T-cell (primary cell): ENCODE data around the gene DPP10. TPM values are rescaled to one million over a fixed set of nuclear protein-coding genes. Genes with fewer than 3 reads are reported as not detected.

Experiments used
- ATAC-seq, 4 experiments: fragments of 200-7000 bp in 3 of 4; fragments of 150-1000 bp in 1 of 4; cut with Tn5 transposase; replicated peaks in 1 of 4; 1 replicate in 3 of 4; 2 replicates in 1 of 4; pipeline ENCODE4 v1.10.0; 2021; ENCODE audit warnings: moderate library complexity in 3 of 4, mild to moderate bottlenecking in 2 of 4, moderate number of reproducible peaks in 1 of 4
- CTCF ChIA-PET, 2 donors: fragments of 300-600 bp; sonication (Branson Sonifier 250); formaldehyde crosslinking; loops; one replicate each; lab custom pipeline; 2022; ENCODE audit warnings: antibody characterized with exemption in 2 of 2; lab: Charles Lee
- POLR2A ChIA-PET, 2 donors: fragments of 300-600 bp; sonication (Branson Sonifier 250); formaldehyde crosslinking; loops; one replicate each; lab custom pipeline; 2022; ENCODE audit warnings: antibody characterized with exemption in 2 of 2; lab: Charles Lee
- DNase-seq, 35 experiments: peaks; one replicate each; pipeline versions ENCODE4 v3.0.0 to v3.0.0-alpha.2; 2013 to 2023
- H3K27ac ChIP-seq: one replicate; pipeline ENCODE4 v1.5.1; 2013; ENCODE audit warnings: low read length
- H3K27me3 ChIP-seq, 2 experiments: replicated peaks in 1 of 2; 1 replicate in 1 of 2; 2 replicates in 1 of 2; pipeline versions ENCODE4 v1.6.1 to v1.7.0; 2013; ENCODE audit warnings: low read length in 1 of 2, mixed read lengths in 1 of 2; ENCODE audit not compliant: control insufficient read depth in 2 of 2, insufficient read depth in 2 of 2; ENCODE audit errors: extremely low read depth in 1 of 2
- H3K36me3 ChIP-seq, 2 donors: 1 replicate in 1 of 2; 2 replicates in 1 of 2; pipeline versions ENCODE4 v1.6.1 to v1.7.0; 2013; ENCODE audit warnings: low read length in 1 of 2; ENCODE audit not compliant: control insufficient read depth in 2 of 2, insufficient read depth in 1 of 2; ENCODE audit errors: extremely low read depth in 1 of 2
- H3K4me1 ChIP-seq, 2 experiments: 1 replicate in 1 of 2; 2 replicates in 1 of 2; pipeline versions ENCODE4 v1.6.1 to v1.7.0; 2013; ENCODE audit warnings: low read length in 2 of 2, mixed read lengths in 1 of 2; ENCODE audit not compliant: insufficient read depth in 2 of 2, control insufficient read depth in 1 of 2; ENCODE audit errors: extremely low read depth in 1 of 2
- H3K4me3 ChIP-seq, 2 donors: 1 replicate in 1 of 2; 2 replicates in 1 of 2; pipeline versions ENCODE4 v1.5.1 to v1.7.0; 2013; ENCODE audit warnings: mild to moderate bottlenecking in 2 of 2, low read length in 1 of 2, moderate library complexity in 1 of 2; ENCODE audit not compliant: control insufficient read depth in 1 of 2; ENCODE audit errors: extremely low read depth in 1 of 2
- H3K9me3 ChIP-seq: 2 replicates; pipeline ENCODE4 v1.7.0; 2013
- H3K27ac Mint-ChIP-seq, 2 donors: one replicate each; pipeline ENCODE4 v1.8.0; 2020 to 2021; ENCODE audit warnings: mild to moderate bottlenecking in 2 of 2, mixed read lengths in 2 of 2
- H3K27me3 Mint-ChIP-seq, 2 donors: one replicate each; pipeline ENCODE4 v1.8.0; 2021 to 2022; ENCODE audit warnings: mixed read lengths in 2 of 2
- H3K36me3 Mint-ChIP-seq: one replicate; pipeline ENCODE4 v1.8.0; 2021; ENCODE audit warnings: mixed read lengths
- H3K4me1 Mint-ChIP-seq, 3 donors: one replicate each; pipeline ENCODE4 v1.8.0; 2020 to 2022; ENCODE audit warnings: mixed read lengths in 3 of 3, mild to moderate bottlenecking in 1 of 3
- H3K4me3 Mint-ChIP-seq, 3 donors: one replicate each; pipeline ENCODE4 v1.8.0; 2020 to 2022; ENCODE audit warnings: mild to moderate bottlenecking in 3 of 3, mixed read lengths in 3 of 3, moderate library complexity in 3 of 3
- H3K9me3 Mint-ChIP-seq, 3 donors: one replicate each; pipeline ENCODE4 v1.8.0; 2020 to 2022; ENCODE audit warnings: mixed read lengths in 3 of 3
- WGBS: methylation state at CpG from one replicate; pipeline ENCODE4 v1.1.5; 2013; ENCODE audit warnings: missing lambda C conversion rate; ENCODE audit not compliant: insufficient coverage; 5-methylcytosine and 5-hydroxymethylcytosine counted together
- total RNA-seq, 35 experiments: library from RNA in 6 of 35; stranded (reverse) in 6 of 35; fragments of 120-200 nt in 1 of 35; gene quantifications; one replicate each; pipeline versions ENCODE4 v1.2.1 to v1.2.4 and lab custom pipeline; 2013 to 2026

DPP10 gene
- total RNA-seq, 5 donors from 2014 or later (not counting 1 experiment from before 2014, with no cell fraction given) = not detected

- no peak for ATAC-seq
- Histone ChIP-seq H3K27ac (no peak overlapping the region), H3K9me3 (no peaks in the 10 kb centered on the region), H3K4me3 (no peak overlapping the region), H3K27me3 (no peaks in the 10 kb centered on the region), H3K36me3 (no peaks in the 10 kb centered on the region), H3K4me1 (no peaks in the 10 kb centered on the region)
- H3K27me3 Mint-ChIP-seq = no peaks in the 10 kb centered on the region
- ChIA-PET POLR2A (no interaction called here), CTCF (no interaction called here)
- no peak overlapping the region for H3K4me3 Mint-ChIP-seq
- no peaks in the 10 kb centered on the region for H3K4me1 Mint-ChIP-seq
- no peaks in the 10 kb centered on the region for H3K36me3 Mint-ChIP-seq
- H3K9me3 Mint-ChIP-seq = no peaks in the 10 kb centered on the region
- no peak for DNase-seq
- no peak overlapping the region for H3K27ac Mint-ChIP-seq
- WGBS = no CpG with 5 or more reads among the region's 2 CpGs
These were observed 310.7 kb downstream of the DPP10 start for GRCh38 chr2:114753145-114753544.

- no peak overlapping the region for H3K27ac ChIP-seq
- no peaks in the 10 kb centered on the region for H3K4me1 ChIP-seq
- H3K36me3 ChIP-seq = no peaks in the 10 kb centered on the region
- ChIA-PET POLR2A (no interaction called here), CTCF (no interaction called here)
- Mint-ChIP-seq H3K4me3 (no peak overlapping the region), H3K4me1 (no peaks in the 10 kb centered on the region), H3K27ac (no peak overlapping the region), H3K36me3 (no peaks in the 10 kb centered on the region), H3K27me3 (no peaks in the 10 kb centered on the region), H3K9me3 (no peaks in the 10 kb centered on the region)
- H3K4me3 ChIP-seq = no peak overlapping the region
- no peak for DNase-seq
- no peak for ATAC-seq
- no peaks in the 10 kb centered on the region for H3K27me3 ChIP-seq
- 100% methylated on average over 2 of the region's 3 CpGs for WGBS
- H3K9me3 ChIP-seq = no peaks in the 10 kb centered on the region
These were observed 312.6 kb downstream of the DPP10 start for GRCh38 chr2:114754907-114755563.

GRCh38 chr2:114762376-114762775 is 319.9 kb downstream of the DPP10 start:
- H3K27me3 Mint-ChIP-seq = peaks cover 0 to 2% of the 10 kb centered on the region in 2 donors
- H3K4me1 Mint-ChIP-seq = no peaks in the 10 kb centered on the region
- no peaks in the 10 kb centered on the region for H3K27me3 ChIP-seq
- CTCF ChIA-PET = no interaction called here
- peaks cover 0 to 4% (median 0%) of the 10 kb centered on the region in 3 donors for H3K9me3 Mint-ChIP-seq
- H3K36me3 Mint-ChIP-seq = no peaks in the 10 kb centered on the region
- no peaks in the 10 kb centered on the region for H3K4me1 ChIP-seq
- ATAC-seq (no peak), DNase-seq (no peak)
- no peak overlapping the region for H3K4me3 ChIP-seq
- no peak overlapping the region for H3K27ac ChIP-seq
- no peak overlapping the region for H3K4me3 Mint-ChIP-seq
- no peaks in the 10 kb centered on the region for H3K36me3 ChIP-seq
- no peaks in the 10 kb centered on the region for H3K9me3 ChIP-seq
- POLR2A ChIA-PET = no interaction called here
- H3K27ac Mint-ChIP-seq = no peak overlapping the region
- no CpG with 5 or more reads among the region's 1 CpG for WGBS

- Mint-ChIP-seq H3K4me1 (no peaks in the 10 kb centered on the region), H3K9me3 (peaks cover 0 to 4% (median 0%) of the 10 kb centered on the region in 3 donors), H3K36me3 (no peaks in the 10 kb centered on the region), H3K4me3 (no peak overlapping the region), H3K27me3 (peaks cover 0 to 2% of the 10 kb centered on the region in 2 donors), H3K27ac (no peak overlapping the region)
- no peaks in the 10 kb centered on the region for H3K36me3 ChIP-seq
- ATAC-seq (no peak), DNase-seq (no peak)
- H3K27me3 ChIP-seq = no peaks in the 10 kb centered on the region
- POLR2A ChIA-PET = no interaction called here
- WGBS = 56% methylated on average over 4 of the region's 6 CpGs
- CTCF ChIA-PET = no interaction called here
- no peaks in the 10 kb centered on the region for H3K4me1 ChIP-seq
- H3K9me3 ChIP-seq = no peaks in the 10 kb centered on the region
- no peak overlapping the region for H3K27ac ChIP-seq
- H3K4me3 ChIP-seq = no peak overlapping the region
These were observed 320.5 kb downstream of the DPP10 start for GRCh38 chr2:114762986-114763385.

- no peaks in the 10 kb centered on the region for H3K4me1 Mint-ChIP-seq
- Histone ChIP-seq H3K4me3 (no peak overlapping the region), H3K36me3 (no peaks in the 10 kb centered on the region), H3K27me3 (no peaks in the 10 kb centered on the region), H3K9me3 (no peaks in the 10 kb centered on the region), H3K4me1 (no peaks in the 10 kb centered on the region), H3K27ac (no peak overlapping the region)
- H3K9me3 Mint-ChIP-seq = peaks cover 0 to 4% (median 2%) of the 10 kb centered on the region in 3 donors
- H3K36me3 Mint-ChIP-seq = no peaks in the 10 kb centered on the region
- no peak overlapping the region for H3K27ac Mint-ChIP-seq
- H3K27me3 Mint-ChIP-seq = peaks cover 0 to 2% of the 10 kb centered on the region in 2 donors
- POLR2A ChIA-PET = no interaction called here
- CTCF ChIA-PET = no interaction called here
- no peak overlapping the region for H3K4me3 Mint-ChIP-seq
- WGBS = 71% methylated on average over 1 of the region's 4 CpGs
- no peak for ATAC-seq
- no peak for DNase-seq
These were observed 326.7 kb downstream of the DPP10 start for GRCh38 chr2:114769110-114769509.

- CTCF ChIA-PET = no interaction called here
- POLR2A ChIA-PET = no interaction called here
- H3K27me3 Mint-ChIP-seq = peaks cover 0 to 2% of the 10 kb centered on the region in 2 donors
- no peaks in the 10 kb centered on the region for H3K36me3 Mint-ChIP-seq
- H3K9me3 Mint-ChIP-seq = peaks cover 0 to 4% (median 2%) of the 10 kb centered on the region in 3 donors
- no peak overlapping the region for H3K4me3 Mint-ChIP-seq
- ATAC-seq (no peak), DNase-seq (no peak)
- Histone ChIP-seq H3K27ac (no peak overlapping the region), H3K9me3 (no peaks in the 10 kb centered on the region), H3K27me3 (no peaks in the 10 kb centered on the region), H3K4me1 (no peaks in the 10 kb centered on the region), H3K4me3 (no peak overlapping the region), H3K36me3 (no peaks in the 10 kb centered on the region)
- no peaks in the 10 kb centered on the region for H3K4me1 Mint-ChIP-seq
- 100% methylated on average over 1 of the region's 2 CpGs for WGBS
- no peak overlapping the region for H3K27ac Mint-ChIP-seq
These were observed 327.6 kb downstream of the DPP10 start for GRCh38 chr2:114769991-114770390.

- no peaks in the 10 kb centered on the region for H3K9me3 ChIP-seq
- no CpG with 5 or more reads among the region's 1 CpG for WGBS
- no peak overlapping the region for H3K4me3 ChIP-seq
- H3K4me1 ChIP-seq = no peaks in the 10 kb centered on the region
- no peaks in the 10 kb centered on the region for H3K9me3 Mint-ChIP-seq
- H3K36me3 Mint-ChIP-seq = no peaks in the 10 kb centered on the region
- no peaks in the 10 kb centered on the region for H3K4me1 Mint-ChIP-seq
- ChIA-PET POLR2A (no interaction called here), CTCF (no interaction called here)
- no peaks in the 10 kb centered on the region for H3K36me3 ChIP-seq
- H3K27ac Mint-ChIP-seq = no peak overlapping the region
- H3K27ac ChIP-seq = no peak overlapping the region
- ATAC-seq = no peak
- no peak overlapping the region for H3K4me3 Mint-ChIP-seq
- DNase-seq = no peak
- H3K27me3 ChIP-seq = no peaks in the 10 kb centered on the region
- H3K27me3 Mint-ChIP-seq = no peaks in the 10 kb centered on the region
These were observed 341.6 kb downstream of the DPP10 start for GRCh38 chr2:114784046-114784445.
